ENCODE data around the gene HECW1. TPM values are rescaled to one million over a fixed set of nuclear protein-coding genes. Genes with fewer than 3 reads are reported as not detected.

Gene HECW1
- total and polyA plus RNA-seq, 2 experiments from 2014 or later = 11.0 to 21.8 TPM

DNA sequence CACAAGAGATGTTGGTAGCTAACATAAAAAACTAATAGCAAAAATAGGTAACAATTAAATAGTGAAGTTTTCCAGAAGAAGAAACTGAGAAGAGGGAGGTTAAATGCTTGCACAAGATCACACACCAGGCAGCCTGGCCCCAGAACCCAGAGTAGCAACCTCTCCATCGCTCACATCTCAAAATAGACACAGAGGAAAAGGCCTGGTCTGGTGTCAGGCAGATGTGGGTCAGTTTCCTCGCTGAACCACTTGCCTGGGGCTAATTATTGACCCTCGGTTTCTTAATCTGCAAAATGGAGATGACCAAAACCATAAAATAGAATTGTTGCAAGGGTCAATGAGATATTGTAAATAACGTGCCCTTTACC is 425.9 kb downstream of the HECW1 start:
- TF ChIP-seq EZH2phosphoT487 (IDR thresholded peaks at IDR 0.05; ENCODE audit: unreplicated experiment) (no peak), REST (IDR thresholded peaks at IDR 0.05; ENCODE audit: unreplicated experiment) (no peak), ZNF114 (CRISPR knock-in tag; IDR thresholded peaks at IDR 0.05) (no peak), STAT1 (IDR thresholded peaks at IDR 0.05; ENCODE audit: unreplicated experiment) (no peak), ZNF331 (CRISPR knock-in tag; IDR thresholded peaks at IDR 0.05; ENCODE audit: low read depth) (no peak), JUNB (IDR thresholded peaks at IDR 0.05; ENCODE audit: unreplicated experiment) (no peak), NANOG (IDR thresholded peaks at IDR 0.05; ENCODE audit: borderline replicate concordance) (no peak), EZH2 (IDR thresholded peaks at IDR 0.05; ENCODE audit: low read depth, unreplicated experiment) (no peak), CREB1 (CRISPR knock-in tag; IDR thresholded peaks at IDR 0.05; ENCODE audit: low read depth) (no peak), POLR2AphosphoS5 (IDR thresholded peaks at IDR 0.05; ENCODE audit: low read depth) (no peak)
- TF ChIP-seq, protein P1, sequence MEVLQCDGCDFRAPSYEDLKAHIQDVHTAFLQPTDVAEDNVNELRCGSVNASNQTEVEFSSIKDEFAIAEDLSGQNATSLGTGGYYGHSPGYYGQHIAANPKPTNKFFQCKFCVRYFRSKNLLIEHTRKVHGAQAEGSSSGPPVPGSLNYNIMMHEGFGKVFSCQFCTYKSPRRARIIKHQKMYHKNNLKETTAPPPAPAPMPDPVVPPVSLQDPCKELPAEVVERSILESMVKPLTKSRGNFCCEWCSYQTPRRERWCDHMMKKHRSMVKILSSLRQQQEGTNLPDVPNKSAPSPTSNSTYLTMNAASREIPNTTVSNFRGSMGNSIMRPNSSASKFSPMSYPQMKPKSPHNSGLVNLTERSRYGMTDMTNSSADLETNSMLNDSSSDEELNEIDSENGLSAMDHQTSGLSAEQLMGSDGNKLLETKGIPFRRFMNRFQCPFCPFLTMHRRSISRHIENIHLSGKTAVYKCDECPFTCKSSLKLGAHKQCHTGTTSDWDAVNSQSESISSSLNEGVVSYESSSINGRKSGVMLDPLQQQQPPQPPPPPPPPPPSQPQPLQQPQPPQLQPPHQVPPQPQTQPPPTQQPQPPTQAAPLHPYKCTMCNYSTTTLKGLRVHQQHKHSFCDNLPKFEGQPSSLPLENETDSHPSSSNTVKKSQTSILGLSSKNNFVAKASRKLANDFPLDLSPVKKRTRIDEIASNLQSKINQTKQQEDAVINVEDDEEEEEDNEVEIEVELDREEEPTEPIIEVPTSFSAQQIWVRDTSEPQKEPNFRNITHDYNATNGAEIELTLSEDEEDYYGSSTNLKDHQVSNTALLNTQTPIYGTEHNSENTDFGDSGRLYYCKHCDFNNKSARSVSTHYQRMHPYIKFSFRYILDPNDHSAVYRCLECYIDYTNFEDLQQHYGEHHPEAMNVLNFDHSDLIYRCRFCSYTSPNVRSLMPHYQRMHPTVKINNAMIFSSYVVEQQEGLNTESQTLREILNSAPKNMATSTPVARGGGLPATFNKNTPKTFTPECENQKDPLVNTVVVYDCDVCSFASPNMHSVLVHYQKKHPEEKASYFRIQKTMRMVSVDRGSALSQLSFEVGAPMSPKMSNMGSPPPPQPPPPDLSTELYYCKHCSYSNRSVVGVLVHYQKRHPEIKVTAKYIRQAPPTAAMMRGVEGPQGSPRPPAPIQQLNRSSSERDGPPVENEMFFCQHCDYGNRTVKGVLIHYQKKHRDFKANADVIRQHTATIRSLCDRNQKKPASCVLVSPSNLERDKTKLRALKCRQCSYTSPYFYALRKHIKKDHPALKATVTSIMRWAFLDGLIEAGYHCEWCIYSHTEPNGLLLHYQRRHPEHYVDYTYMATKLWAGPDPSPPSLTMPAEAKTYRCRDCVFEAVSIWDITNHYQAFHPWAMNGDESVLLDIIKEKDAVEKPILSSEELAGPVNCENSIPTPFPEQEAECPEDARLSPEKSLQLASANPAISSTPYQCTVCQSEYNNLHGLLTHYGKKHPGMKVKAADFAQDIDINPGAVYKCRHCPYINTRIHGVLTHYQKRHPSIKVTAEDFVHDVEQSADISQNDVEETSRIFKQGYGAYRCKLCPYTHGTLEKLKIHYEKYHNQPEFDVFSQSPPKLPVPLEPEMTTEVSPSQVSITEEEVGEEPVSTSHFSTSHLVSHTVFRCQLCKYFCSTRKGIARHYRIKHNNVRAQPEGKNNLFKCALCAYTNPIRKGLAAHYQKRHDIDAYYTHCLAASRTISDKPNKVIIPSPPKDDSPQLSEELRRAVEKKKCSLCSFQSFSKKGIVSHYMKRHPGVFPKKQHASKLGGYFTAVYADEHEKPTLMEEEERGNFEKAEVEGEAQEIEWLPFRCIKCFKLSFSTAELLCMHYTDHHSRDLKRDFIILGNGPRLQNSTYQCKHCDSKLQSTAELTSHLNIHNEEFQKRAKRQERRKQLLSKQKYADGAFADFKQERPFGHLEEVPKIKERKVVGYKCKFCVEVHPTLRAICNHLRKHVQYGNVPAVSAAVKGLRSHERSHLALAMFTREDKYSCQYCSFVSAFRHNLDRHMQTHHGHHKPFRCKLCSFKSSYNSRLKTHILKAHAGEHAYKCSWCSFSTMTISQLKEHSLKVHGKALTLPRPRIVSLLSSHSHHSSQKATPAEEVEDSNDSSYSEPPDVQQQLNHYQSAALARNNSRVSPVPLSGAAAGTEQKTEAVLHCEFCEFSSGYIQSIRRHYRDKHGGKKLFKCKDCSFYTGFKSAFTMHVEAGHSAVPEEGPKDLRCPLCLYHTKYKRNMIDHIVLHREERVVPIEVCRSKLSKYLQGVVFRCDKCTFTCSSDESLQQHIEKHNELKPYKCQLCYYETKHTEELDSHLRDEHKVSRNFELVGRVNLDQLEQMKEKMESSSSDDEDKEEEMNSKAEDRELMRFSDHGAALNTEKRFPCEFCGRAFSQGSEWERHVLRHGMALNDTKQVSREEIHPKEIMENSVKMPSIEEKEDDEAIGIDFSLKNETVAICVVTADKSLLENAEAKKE (CRISPR knock-in tag; IDR thresholded peaks at IDR 0.05) = no peak
- TF ChIP-seq, protein P2, sequence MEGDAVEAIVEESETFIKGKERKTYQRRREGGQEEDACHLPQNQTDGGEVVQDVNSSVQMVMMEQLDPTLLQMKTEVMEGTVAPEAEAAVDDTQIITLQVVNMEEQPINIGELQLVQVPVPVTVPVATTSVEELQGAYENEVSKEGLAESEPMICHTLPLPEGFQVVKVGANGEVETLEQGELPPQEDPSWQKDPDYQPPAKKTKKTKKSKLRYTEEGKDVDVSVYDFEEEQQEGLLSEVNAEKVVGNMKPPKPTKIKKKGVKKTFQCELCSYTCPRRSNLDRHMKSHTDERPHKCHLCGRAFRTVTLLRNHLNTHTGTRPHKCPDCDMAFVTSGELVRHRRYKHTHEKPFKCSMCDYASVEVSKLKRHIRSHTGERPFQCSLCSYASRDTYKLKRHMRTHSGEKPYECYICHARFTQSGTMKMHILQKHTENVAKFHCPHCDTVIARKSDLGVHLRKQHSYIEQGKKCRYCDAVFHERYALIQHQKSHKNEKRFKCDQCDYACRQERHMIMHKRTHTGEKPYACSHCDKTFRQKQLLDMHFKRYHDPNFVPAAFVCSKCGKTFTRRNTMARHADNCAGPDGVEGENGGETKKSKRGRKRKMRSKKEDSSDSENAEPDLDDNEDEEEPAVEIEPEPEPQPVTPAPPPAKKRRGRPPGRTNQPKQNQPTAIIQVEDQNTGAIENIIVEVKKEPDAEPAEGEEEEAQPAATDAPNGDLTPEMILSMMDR (conservative IDR thresholded peaks at IDR 0.05; ENCODE audit: low read depth in 2 of 2) = no peak
- Mint-ChIP-seq H3K27ac (no peak overlapping the region), H3K4me3 (no peak overlapping the region)

More for the DNA sequence above, 425.9 kb downstream of the HECW1 start:
- ATAC-seq (no peak), DNase-seq (ENCODE audit: low spot score) (no peak)
- Histone ChIP-seq H3K4me3 (no peak overlapping the region), H3K4me1 (ENCODE audit: insufficient read depth) (no peaks in the 10 kb centered on the region; the same call in 1 of the 2 replicates), H3F3A (replicated peaks; ENCODE audit: low read depth) (no peaks in the 10 kb centered on the region), H3K4me2 (no peak overlapping the region), H4K20me1 (replicated peaks; ENCODE audit: insufficient read depth) (no peaks in the 10 kb centered on the region), H2AFZ (no peak overlapping the region), H3K79me2 (replicated peaks; ENCODE audit: insufficient read depth) (no peaks in the 10 kb centered on the region), H3K27me3 (ENCODE audit: insufficient read depth) (no peaks in the 10 kb centered on the region), H3K36me3 (ENCODE audit: insufficient read depth) (no peaks in the 10 kb centered on the region), H3K9me2 (ENCODE audit: insufficient read depth) (no peaks in the 10 kb centered on the region), H3K27ac (ENCODE audit: low read depth) (no peak overlapping the region)
- Mint-ChIP-seq H3K36me3 (ENCODE audit: low read depth) (no peaks in the 10 kb centered on the region), H3K27me3 (ENCODE audit: insufficient read depth, low read depth, poor library complexity) (peaks cover 9% of the 10 kb centered on the region), H3K4me1 (peaks cover 8% of the 10 kb centered on the region; the same call in 2 of the 3 replicates), H3K9me3 (no peaks in the 10 kb centered on the region; the same call in 2 of the 3 replicates)
